ENCODE data around the gene CD69.
"Not testable (repeated sequence)": the region's sequence is repeated elsewhere in the genome, so short reads cannot be mapped to it uniquely, and the experiment has no call there.

The CD69 gene

GRCh38 chr12:9713032-9713558 is 47.6 kb downstream of the CD69 start:
- DNase-seq, result not testable (repeated sequence)

GRCh38 chr12:9711664-9712063 is 49.0 kb downstream of the CD69 start:
- DNase-seq, result no peak

GRCh38 chr12:9710584-9711375 is 49.9 kb downstream of the CD69 start:
- no peak for DNase-seq

- DNase-seq, result no peak
Measured at GRCh38 chr12:9708853-9709252, 51.8 kb downstream of the CD69 start.

DNA sequence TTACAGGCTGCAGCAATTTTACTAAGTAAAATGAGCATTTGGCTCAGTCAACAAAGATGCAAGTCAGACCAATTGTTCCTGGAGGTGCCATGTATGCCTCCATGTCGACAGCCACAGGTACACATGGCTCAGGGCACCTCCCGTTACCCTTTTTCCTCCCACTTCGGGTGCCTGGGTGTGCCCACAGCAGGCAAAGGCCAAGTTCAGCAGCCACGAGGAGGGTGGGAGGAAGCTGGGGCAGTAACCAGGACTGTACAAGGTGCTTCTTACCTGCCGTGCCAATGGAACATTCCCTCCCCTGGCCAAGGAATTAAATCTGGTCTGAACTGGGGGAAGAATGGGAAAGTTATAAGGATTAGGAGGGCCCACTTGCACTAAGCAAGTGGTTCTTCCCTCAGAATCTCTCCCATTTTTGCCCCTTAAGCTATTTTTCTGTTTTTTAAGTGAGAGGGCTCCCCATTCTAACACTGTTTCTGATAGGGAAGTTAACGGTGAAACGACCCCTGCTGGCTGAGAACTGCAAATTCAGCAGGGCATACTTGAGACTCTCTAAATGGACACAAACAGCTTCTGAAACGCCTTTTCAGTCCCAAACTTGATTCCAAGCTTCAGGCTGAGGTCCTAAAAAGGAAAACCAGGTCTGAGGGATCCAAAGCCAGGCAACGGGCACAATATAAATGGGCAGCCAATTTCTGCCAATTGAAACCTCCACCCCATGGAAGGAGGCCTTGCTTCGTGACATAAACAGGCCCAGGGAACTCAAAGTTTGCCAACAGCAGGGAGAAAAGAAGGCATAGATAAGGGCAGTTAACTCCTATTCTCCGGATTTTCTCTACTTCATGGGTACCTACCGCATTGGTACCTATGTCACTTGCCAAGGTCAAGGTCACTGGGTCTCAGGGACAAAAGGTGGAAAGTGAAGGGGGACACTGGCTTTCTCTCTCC is 52.6 kb downstream of the CD69 start:
- DNase-seq, result peak; percentile 63

- DNase-seq, result no peak
Measured at GRCh38 chr12:9707356-9707755, 53.3 kb downstream of the CD69 start.

- DNase-seq, result no peak
Measured at GRCh38 chr12:9706086-9706685, 54.5 kb downstream of the CD69 start.

DNA sequence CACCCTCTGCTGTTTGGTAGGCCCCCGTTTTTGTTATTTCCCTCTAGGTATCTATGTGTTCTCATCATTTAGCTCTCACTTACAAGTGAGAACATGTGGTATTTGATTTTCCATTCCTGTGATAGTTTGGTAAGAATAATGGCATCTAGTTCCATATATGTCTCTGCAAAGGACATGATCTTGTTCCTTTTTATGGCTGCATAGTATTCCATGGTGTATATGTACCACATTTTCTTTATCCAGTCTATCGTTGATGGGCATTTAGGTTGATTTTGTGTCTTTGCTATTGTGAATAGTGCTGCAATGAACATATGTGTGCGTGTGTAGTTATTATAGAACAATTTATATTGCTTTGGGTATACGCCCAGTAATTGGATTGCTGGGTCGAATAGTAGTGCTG is 56.1 kb downstream of the CD69 start:
- DNase-seq, result not testable (repeated sequence)
